ENCODE data around the gene HOXA3.

DNA sequence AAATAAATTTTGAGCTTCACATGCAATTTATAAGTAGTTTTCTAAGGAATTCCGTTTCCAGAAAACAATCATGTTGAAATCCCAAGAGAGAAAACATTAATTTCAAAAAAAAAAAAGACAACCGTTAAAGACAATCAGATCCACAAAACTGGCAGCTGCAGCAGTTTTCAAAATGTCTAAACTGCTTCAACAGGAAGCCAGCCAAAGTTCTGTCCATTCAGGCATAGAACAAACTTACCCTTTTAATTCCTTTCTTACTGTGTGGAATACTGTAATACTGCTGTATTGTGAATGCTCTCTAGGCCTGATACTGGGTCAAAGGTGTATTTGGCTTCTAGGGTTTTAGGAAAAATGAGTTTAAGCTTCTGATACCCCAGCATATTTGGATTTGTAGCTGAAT, 88.2 kb downstream of the HOXA3 start:
- TF ChIP-seq, protein P1, sequence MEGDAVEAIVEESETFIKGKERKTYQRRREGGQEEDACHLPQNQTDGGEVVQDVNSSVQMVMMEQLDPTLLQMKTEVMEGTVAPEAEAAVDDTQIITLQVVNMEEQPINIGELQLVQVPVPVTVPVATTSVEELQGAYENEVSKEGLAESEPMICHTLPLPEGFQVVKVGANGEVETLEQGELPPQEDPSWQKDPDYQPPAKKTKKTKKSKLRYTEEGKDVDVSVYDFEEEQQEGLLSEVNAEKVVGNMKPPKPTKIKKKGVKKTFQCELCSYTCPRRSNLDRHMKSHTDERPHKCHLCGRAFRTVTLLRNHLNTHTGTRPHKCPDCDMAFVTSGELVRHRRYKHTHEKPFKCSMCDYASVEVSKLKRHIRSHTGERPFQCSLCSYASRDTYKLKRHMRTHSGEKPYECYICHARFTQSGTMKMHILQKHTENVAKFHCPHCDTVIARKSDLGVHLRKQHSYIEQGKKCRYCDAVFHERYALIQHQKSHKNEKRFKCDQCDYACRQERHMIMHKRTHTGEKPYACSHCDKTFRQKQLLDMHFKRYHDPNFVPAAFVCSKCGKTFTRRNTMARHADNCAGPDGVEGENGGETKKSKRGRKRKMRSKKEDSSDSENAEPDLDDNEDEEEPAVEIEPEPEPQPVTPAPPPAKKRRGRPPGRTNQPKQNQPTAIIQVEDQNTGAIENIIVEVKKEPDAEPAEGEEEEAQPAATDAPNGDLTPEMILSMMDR (IDR thresholded peaks at IDR 0.05): no peak
- no peak for TF ChIP-seq EP300 (IDR thresholded peaks at IDR 0.05)
- no peak for TF ChIP-seq POLR2AphosphoS5 (IDR thresholded peaks at IDR 0.05)
- no peak for TF ChIP-seq POLR2A (IDR thresholded peaks at IDR 0.05)

Data from gastroesophageal sphincter (tissue), 3 donors.